ENCODE data around the gene OTP.
A peak's percentile ranks its signal among the peaks of the same experiment; 100 is the strongest.
"Not testable (repeated sequence)": the region's sequence is repeated elsewhere in the genome, so short reads cannot be mapped to it uniquely, and the experiment has no call there.

Gene OTP

GRCh38 chr5:77638763-77639671, 504 bp upstream of the OTP start:
- FAIRE-seq: no peak

GRCh38 chr5:77637170-77637997, 1.1 kb downstream of the OTP start:
- no peak for FAIRE-seq

GRCh38 chr5:77636641-77637169, 1.8 kb downstream of the OTP start:
- no peak for FAIRE-seq

- FAIRE-seq: no peak
Measured at GRCh38 chr5:77635917-77636640, 2.4 kb downstream of the OTP start.

- peak; percentile 76 for FAIRE-seq
Measured at GRCh38 chr5:77635067-77635916, 3.2 kb downstream of the OTP start.

- no peak for FAIRE-seq
Measured at GRCh38 chr5:77633709-77634108, 4.8 kb downstream of the OTP start.

GRCh38 chr5:77633207-77633675, 5.3 kb downstream of the OTP start:
- FAIRE-seq: no peak

GRCh38 chr5:77632526-77633206, 5.8 kb downstream of the OTP start:
- FAIRE-seq: no peak

- FAIRE-seq: no peak
Measured at GRCh38 chr5:77630114-77630680, 8.3 kb downstream of the OTP start.

- no peak for FAIRE-seq
Measured at GRCh38 chr5:77629509-77630113, 8.9 kb downstream of the OTP start.

GRCh38 chr5:77628840-77629508, 9.5 kb downstream of the OTP start:
- no peak for FAIRE-seq

- no peak for FAIRE-seq
Measured at GRCh38 chr5:77627869-77628674, 10.4 kb downstream of the OTP start.

GRCh38 chr5:77623203-77623740, 15.2 kb downstream of the OTP start:
- no peak for FAIRE-seq

GRCh38 chr5:77621440-77621839, 17.1 kb downstream of the OTP start:
- FAIRE-seq: no peak

- no peak for FAIRE-seq
Measured at GRCh38 chr5:77620405-77620804, 18.1 kb downstream of the OTP start.

- FAIRE-seq: no peak
Measured at GRCh38 chr5:77616920-77617319, 21.6 kb downstream of the OTP start.

GRCh38 chr5:77608927-77609326, 29.6 kb downstream of the OTP start:
- FAIRE-seq: not testable (repeated sequence)

GRCh38 chr5:77607324-77607723, 31.2 kb downstream of the OTP start:
- FAIRE-seq: no peak
